Ovary (tissue), 9 donors: ENCODE data around the gene FTCDNL1. TPM values are rescaled to one million over a fixed set of nuclear protein-coding genes. Genes with fewer than 3 reads are reported as not detected.

Experiments
- DNase-seq, 5 donors: peaks; one replicate each; pipeline ENCODE4 v3.0.0-alpha.2; 2019 to 2020
- H3K27ac ChIP-seq, 2 donors: fragments of 200-600 bp; one replicate each; pipeline versions ENCODE4 v1.5.1 to v1.8.0; 2019 to 2022
- H3K27me3 ChIP-seq: fragments of 200-600 bp; one replicate; pipeline ENCODE4 v1.8.0; 2022
- H3K36me3 ChIP-seq: fragments of 200-600 bp; sonication (generic); one replicate; pipeline ENCODE4 v1.5.1; 2019
- H3K4me1 ChIP-seq: one replicate; pipeline ENCODE4 v1.8.1; 2013; ENCODE audit warnings: mild to moderate bottlenecking, moderate library complexity; ENCODE audit not compliant: insufficient read depth
- H3K4me3 ChIP-seq: fragments of 200-600 bp; sonication (generic); one replicate; pipeline ENCODE4 v1.5.1; 2017
- H3K9me3 ChIP-seq, 2 donors: fragments of 200-600 bp in 1 of 2; sonication (generic) in 1 of 2; one replicate each; pipeline versions ENCODE4 v1.5.1 to v1.8.1; 2013 to 2019; ENCODE audit warnings: mild to moderate bottlenecking in 1 of 2, moderate library complexity in 1 of 2
- EP300 ChIP-seq: sonication (generic); formaldehyde crosslinking; IDR thresholded peaks from one replicate; pipeline ENCODE4 v1.6.1; 2017; ENCODE audit warnings: antibody characterized with exemption
- POLR2A ChIP-seq: fragments of 450-650 bp; IDR thresholded peaks from one replicate; pipeline ENCODE4 v1.6.1; 2017; ENCODE audit warnings: antibody characterized with exemption, mild to moderate bottlenecking, moderate library complexity
- WGBS, 3 donors: extraction: QIAGEN DNeasy Blood & Tissue Kit in 1 of 3; methylation state at CpG; one replicate each; pipeline versions ENCODE4 v1.1.5 to v1.1.7; 2013 to 2017; 5-methylcytosine and 5-hydroxymethylcytosine counted together
- intact Hi-C, 4 donors: fragments of 100-400 bp; cut with DNase I; formaldehyde crosslinking; loops; one replicate each; pipeline versions ENCODE4 v1.11.0 to v1.15.1; 2022 to 2023
- polyA plus RNA-seq, 2 donors: library from polyadenylated mRNA; stranded (reverse); fragments of 200-250 nt in 1 of 2; fragments of 350-450 nt in 1 of 2; fragmentation: Illumina TruSeq in 1 of 2; extraction: RNeasy Lipid Tissue Mini Kit (QIAGEN cat#74804) in 1 of 2; gene quantifications; one replicate each; pipeline ENCODE4 v1.2.3, GENCODE V29; 2013 to 2014
- total RNA-seq, 7 donors: library from RNA; depleted of rRNA in 2 of 7; stranded (reverse); fragments of >200 nt in 2 of 7; fragmentation: NEBNext Ultra II Directional in 3 of 7; extraction: Animal tissue kit (Norgen Biotek cat#: 25700) in 3 of 7; gene quantifications; one replicate each; pipeline versions ENCODE4 v1.1.0 to v1.2.4, GENCODE V29; 2016 to 2023
- TF ChIP-seq, protein P1 (sequence below), 3 donors: fragments of 450-650 bp in 2 of 3; fragments of 200-600 bp in 1 of 3; IDR thresholded peaks; one replicate each; pipeline versions ENCODE4 v1.5.1 to v1.8.0; 2016 to 2022; ENCODE audit warnings: antibody characterized with exemption in 3 of 3, mild to moderate bottlenecking in 1 of 3
- donor health status: DM: no; HTN: no; CAD: no; lungs with moderate emphysema.
- donor health status: DM: no; HTN: no; CAD: no.
- donor health status: Bipolar disorder and iron deficiency.
- donor health status: DM: yes; HTN: yes; CAD: no.
- donor health status: DM: no; HTN: no; CAD: no.
- donor health status: DM: yes; HTN: yes; CAD: no.

The FTCDNL1 gene
- total and polyA plus RNA-seq, 9 donors: 0.56 to 3.4 (median 2.1) TPM

DNA sequence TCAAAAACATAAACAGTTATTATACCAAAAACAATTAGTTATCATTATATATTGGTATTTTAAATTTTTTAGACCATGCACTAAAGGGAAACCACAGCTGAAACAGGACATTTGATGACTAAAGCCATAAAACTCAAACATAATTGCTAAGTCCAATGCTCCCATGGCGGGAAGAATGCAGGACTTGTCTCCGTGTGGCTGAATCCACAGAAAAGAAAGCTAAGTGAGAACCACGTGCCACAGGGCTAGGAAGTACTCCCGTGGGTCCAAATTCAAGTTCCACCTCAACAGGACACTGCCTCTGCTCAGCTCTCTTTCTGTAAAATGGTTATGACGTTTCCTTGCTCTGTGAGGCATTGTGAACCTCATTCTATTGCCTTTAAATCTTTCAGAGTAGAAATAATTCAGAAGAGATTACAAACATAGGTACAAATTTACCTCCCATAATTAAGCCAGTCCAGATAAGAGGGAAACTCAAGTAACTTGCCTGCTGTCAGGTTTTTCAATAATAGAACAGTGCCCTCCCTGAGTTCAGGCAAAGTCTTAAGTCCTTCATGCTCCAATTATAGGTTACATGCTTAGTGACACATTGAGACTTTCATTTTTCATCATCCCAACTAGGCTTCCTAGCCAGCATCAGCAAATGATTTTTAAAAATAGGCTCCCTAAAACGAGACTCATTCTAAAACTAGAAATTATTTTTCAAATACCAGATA is 36.7 kb downstream of the FTCDNL1 start:
- intact Hi-C loops: no loop called here
- Histone ChIP-seq H3K4me1 (no peaks in the 10 kb centered on the region), H3K27me3 (no peaks in the 10 kb centered on the region), H3K27ac (no peak overlapping the region), H3K36me3 (no peaks in the 10 kb centered on the region), H3K9me3 (no peaks in the 10 kb centered on the region), H3K4me3 (no peak overlapping the region)
- TF ChIP-seq POLR2A: no peak
- no peak for TF ChIP-seq EP300
- TF ChIP-seq, protein P1, sequence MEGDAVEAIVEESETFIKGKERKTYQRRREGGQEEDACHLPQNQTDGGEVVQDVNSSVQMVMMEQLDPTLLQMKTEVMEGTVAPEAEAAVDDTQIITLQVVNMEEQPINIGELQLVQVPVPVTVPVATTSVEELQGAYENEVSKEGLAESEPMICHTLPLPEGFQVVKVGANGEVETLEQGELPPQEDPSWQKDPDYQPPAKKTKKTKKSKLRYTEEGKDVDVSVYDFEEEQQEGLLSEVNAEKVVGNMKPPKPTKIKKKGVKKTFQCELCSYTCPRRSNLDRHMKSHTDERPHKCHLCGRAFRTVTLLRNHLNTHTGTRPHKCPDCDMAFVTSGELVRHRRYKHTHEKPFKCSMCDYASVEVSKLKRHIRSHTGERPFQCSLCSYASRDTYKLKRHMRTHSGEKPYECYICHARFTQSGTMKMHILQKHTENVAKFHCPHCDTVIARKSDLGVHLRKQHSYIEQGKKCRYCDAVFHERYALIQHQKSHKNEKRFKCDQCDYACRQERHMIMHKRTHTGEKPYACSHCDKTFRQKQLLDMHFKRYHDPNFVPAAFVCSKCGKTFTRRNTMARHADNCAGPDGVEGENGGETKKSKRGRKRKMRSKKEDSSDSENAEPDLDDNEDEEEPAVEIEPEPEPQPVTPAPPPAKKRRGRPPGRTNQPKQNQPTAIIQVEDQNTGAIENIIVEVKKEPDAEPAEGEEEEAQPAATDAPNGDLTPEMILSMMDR (IDR thresholded peaks at IDR 0.05): no peak
- 56 to 58% (median 58%) methylated on average over 6 of the region's 6 CpGs for WGBS, 3 donors
- no peak for DNase-seq

DNA sequence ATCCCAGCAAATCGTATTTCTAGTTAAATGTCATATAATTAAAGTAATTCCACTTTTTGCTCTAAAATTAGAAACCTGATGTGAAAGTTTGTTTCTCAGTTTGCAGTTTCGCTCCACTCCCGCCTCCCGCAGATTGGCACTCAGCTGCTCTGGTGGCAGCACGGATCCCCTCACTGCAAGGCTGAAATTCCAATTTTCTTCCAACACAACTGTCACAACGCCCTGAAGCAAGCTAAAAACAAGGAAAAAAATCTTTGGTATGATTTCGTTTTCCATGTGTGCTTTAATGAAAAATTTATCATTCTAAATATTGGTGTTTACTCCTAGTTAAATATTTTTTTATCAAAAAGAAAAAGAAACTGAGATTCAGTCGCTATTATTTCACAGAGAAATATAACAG is 38.5 kb downstream of the FTCDNL1 start:
- H3K4me3 ChIP-seq: no peak overlapping the region
- no peaks in the 10 kb centered on the region for H3K4me1 ChIP-seq
- TF ChIP-seq POLR2A (no peak), EP300 (no peak)
- TF ChIP-seq, protein P1 (IDR thresholded peaks at IDR 0.05): no peak
- WGBS, 3 donors: 14 to 49% (median 14%) methylated on average over 8 of the region's 8 CpGs
- H3K27me3 ChIP-seq: no peaks in the 10 kb centered on the region
- DNase-seq: no peak
- H3K27ac ChIP-seq: no peak overlapping the region
- H3K9me3 ChIP-seq: no peaks in the 10 kb centered on the region
- intact Hi-C loops: no loop called here
- H3K36me3 ChIP-seq: no peaks in the 10 kb centered on the region

DNA sequence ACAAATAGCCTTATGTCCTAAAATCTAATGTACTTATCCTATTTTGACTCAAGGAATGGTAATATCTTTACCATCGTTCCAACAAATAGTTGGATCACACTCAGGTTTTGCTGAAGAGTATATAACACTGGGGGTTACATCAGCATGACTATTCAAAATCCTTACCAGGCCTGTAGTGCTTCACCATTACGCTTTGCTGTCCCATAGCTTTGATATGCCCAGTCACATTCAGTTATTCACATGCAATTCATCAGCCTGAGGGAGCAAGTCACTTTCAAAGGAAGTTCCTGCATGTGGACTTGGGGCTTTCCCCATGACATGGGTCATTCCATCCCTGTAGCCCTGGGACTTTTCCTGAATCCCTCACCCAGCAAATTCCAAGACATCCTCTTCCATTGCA is 39.6 kb downstream of the FTCDNL1 start:
- H3K27me3 ChIP-seq: no peaks in the 10 kb centered on the region
- TF ChIP-seq EP300 (no peak), POLR2A (no peak)
- TF ChIP-seq, protein P1 (IDR thresholded peaks at IDR 0.05): no peak
- H3K4me3 ChIP-seq: no peak overlapping the region
- H3K27ac ChIP-seq: no peak overlapping the region
- peaks cover under 1% of the 10 kb centered on the region for H3K4me1 ChIP-seq
- WGBS, 3 donors: 93 to 96% (median 96%) methylated on average over 2 of the region's 2 CpGs
- intact Hi-C loops: no loop called here
- no peaks in the 10 kb centered on the region for H3K9me3 ChIP-seq
- H3K36me3 ChIP-seq: no peaks in the 10 kb centered on the region
- DNase-seq: no peak

DNA sequence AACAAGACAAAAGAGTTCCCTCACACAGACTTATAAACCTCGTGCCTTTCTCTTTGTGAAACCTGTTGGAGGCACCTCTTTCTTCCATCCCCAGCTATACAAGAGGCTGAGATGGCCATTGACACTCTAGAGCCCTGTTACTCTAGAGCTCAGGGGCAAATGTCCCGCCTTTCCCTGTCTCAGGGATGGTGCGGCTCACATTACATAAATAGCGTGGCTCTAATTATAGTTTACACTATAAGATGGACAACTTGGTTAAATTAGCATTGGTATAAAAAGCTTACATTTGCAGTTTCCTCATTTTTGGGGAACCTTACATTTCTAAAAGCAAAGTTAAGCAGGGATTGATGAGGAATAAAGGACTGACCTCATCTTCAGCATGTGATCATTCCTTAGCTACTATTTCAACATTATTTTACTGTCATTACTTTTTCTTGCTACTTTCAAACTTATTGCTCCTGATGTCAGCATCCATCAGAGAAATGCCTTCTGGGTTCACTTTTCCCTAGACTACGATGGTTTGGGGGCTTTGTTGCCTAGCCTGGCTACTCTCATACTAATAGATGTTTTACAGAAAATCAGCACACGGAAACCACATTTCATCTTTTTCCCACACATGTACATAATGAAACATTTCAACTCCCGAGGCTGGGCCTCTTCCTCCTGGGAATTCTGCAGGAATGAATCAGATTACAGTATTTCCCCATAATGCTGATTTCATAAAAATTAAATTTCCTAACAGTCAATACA is 40.4 kb downstream of the FTCDNL1 start:
- no peak for TF ChIP-seq EP300
- no peak for TF ChIP-seq POLR2A
- TF ChIP-seq, protein P1 (IDR thresholded peaks at IDR 0.05): no peak
- H3K4me1 ChIP-seq: peaks cover 4% of the 10 kb centered on the region
- H3K27ac ChIP-seq: no peak overlapping the region
- intact Hi-C loops: no loop called here
- H3K9me3 ChIP-seq: no peaks in the 10 kb centered on the region
- no peaks in the 10 kb centered on the region for H3K27me3 ChIP-seq
- no peaks in the 10 kb centered on the region for H3K36me3 ChIP-seq
- DNase-seq: no peak
- H3K4me3 ChIP-seq: no peak overlapping the region
- 88 to 94% (median 93%) methylated on average over 7 of the region's 7 CpGs for WGBS, 3 donors
